ENCODE data around the gene SLC35F3.

The SLC35F3 gene

GRCh38 chr1:234302354-234302962 lies 398.0 kb downstream of the SLC35F3 start:
- H3K36me3 ChIP-seq (ENCODE audit: control insufficient read depth, insufficient read depth, low read length): no peaks in the 10 kb centered on the region
- no peak overlapping the region for H3K27ac ChIP-seq (ENCODE audit: low read depth, low read length)
- H3K4me3 ChIP-seq (ENCODE audit: low read depth, low read length): no peak overlapping the region
- H3K9ac ChIP-seq (ENCODE audit: low read length): no peak overlapping the region
- no peaks in the 10 kb centered on the region for H3K27me3 ChIP-seq (ENCODE audit: control insufficient read depth, insufficient read depth, low read length)
- H3K4me1 ChIP-seq (ENCODE audit: control insufficient read depth, insufficient read depth, low read length): no peaks in the 10 kb centered on the region
- H3K9me3 ChIP-seq (ENCODE audit: control insufficient read depth, insufficient read depth, low read depth, low read length): no peaks in the 10 kb centered on the region

- Histone ChIP-seq H3K9me3 (ENCODE audit: control insufficient read depth, insufficient read depth, low read depth, low read length) (no peaks in the 10 kb centered on the region), H3K4me1 (ENCODE audit: control insufficient read depth, insufficient read depth, low read length) (no peaks in the 10 kb centered on the region), H3K27ac (ENCODE audit: low read depth, low read length) (no peak overlapping the region), H3K36me3 (ENCODE audit: control insufficient read depth, insufficient read depth, low read length) (no peaks in the 10 kb centered on the region), H3K4me3 (ENCODE audit: low read depth, low read length) (no peak overlapping the region), H3K9ac (ENCODE audit: low read length) (no peak overlapping the region), H3K27me3 (ENCODE audit: control insufficient read depth, insufficient read depth, low read length) (no peaks in the 10 kb centered on the region)
Observed at GRCh38 chr1:234303231-234303630, 398.8 kb downstream of the SLC35F3 start.

GRCh38 chr1:234307726-234308125 lies 403.2 kb downstream of the SLC35F3 start:
- no peak overlapping the region for H3K9ac ChIP-seq (ENCODE audit: low read length)
- H3K27ac ChIP-seq (ENCODE audit: low read depth, low read length): no peak overlapping the region
- H3K36me3 ChIP-seq (ENCODE audit: control insufficient read depth, insufficient read depth, low read length): no peaks in the 10 kb centered on the region
- no peak overlapping the region for H3K4me3 ChIP-seq (ENCODE audit: low read depth, low read length)
- no peaks in the 10 kb centered on the region for H3K9me3 ChIP-seq (ENCODE audit: control insufficient read depth, insufficient read depth, low read depth, low read length)
- no peaks in the 10 kb centered on the region for H3K27me3 ChIP-seq (ENCODE audit: control insufficient read depth, insufficient read depth, low read length)
- H3K4me1 ChIP-seq (ENCODE audit: control insufficient read depth, insufficient read depth, low read length): peaks cover 15% of the 10 kb centered on the region

GRCh38 chr1:234309243-234309597 lies 404.7 kb downstream of the SLC35F3 start:
- H3K4me3 ChIP-seq (ENCODE audit: low read depth, low read length): no peak overlapping the region
- no peaks in the 10 kb centered on the region for H3K9me3 ChIP-seq (ENCODE audit: control insufficient read depth, insufficient read depth, low read depth, low read length)
- no peak overlapping the region for H3K27ac ChIP-seq (ENCODE audit: low read depth, low read length)
- no peaks in the 10 kb centered on the region for H3K27me3 ChIP-seq (ENCODE audit: control insufficient read depth, insufficient read depth, low read length)
- H3K9ac ChIP-seq (ENCODE audit: low read length): no peak overlapping the region
- H3K36me3 ChIP-seq (ENCODE audit: control insufficient read depth, insufficient read depth, low read length): no peaks in the 10 kb centered on the region
- peaks cover 15% of the 10 kb centered on the region for H3K4me1 ChIP-seq (ENCODE audit: control insufficient read depth, insufficient read depth, low read length)

- Histone ChIP-seq H3K9me3 (ENCODE audit: control insufficient read depth, insufficient read depth, low read depth, low read length) (no peaks in the 10 kb centered on the region), H3K27me3 (ENCODE audit: control insufficient read depth, insufficient read depth, low read length) (no peaks in the 10 kb centered on the region), H3K4me1 (ENCODE audit: control insufficient read depth, insufficient read depth, low read length) (peaks cover 15% of the 10 kb centered on the region), H3K27ac (ENCODE audit: low read depth, low read length) (no peak overlapping the region), H3K36me3 (ENCODE audit: control insufficient read depth, insufficient read depth, low read length) (no peaks in the 10 kb centered on the region), H3K4me3 (ENCODE audit: low read depth, low read length) (no peak overlapping the region; the same call in 1 of the 2 replicates), H3K9ac (ENCODE audit: low read length) (no peak overlapping the region)
Observed at GRCh38 chr1:234309598-234310459, 405.4 kb downstream of the SLC35F3 start.

- Histone ChIP-seq H3K36me3 (ENCODE audit: control insufficient read depth, insufficient read depth, low read length) (no peaks in the 10 kb centered on the region), H3K27me3 (ENCODE audit: control insufficient read depth, insufficient read depth, low read length) (no peaks in the 10 kb centered on the region), H3K9me3 (ENCODE audit: control insufficient read depth, insufficient read depth, low read depth, low read length) (no peaks in the 10 kb centered on the region), H3K4me3 (ENCODE audit: low read depth, low read length) (no peak overlapping the region; the same call in 1 of the 2 replicates), H3K27ac (ENCODE audit: low read depth, low read length) (no peak overlapping the region), H3K9ac (ENCODE audit: low read length) (no peak overlapping the region), H3K4me1 (ENCODE audit: control insufficient read depth, insufficient read depth, low read length) (peaks cover 20% of the 10 kb centered on the region)
Observed at GRCh38 chr1:234310460-234310817, 406.0 kb downstream of the SLC35F3 start.

- Histone ChIP-seq H3K9ac (ENCODE audit: low read length) (no peak overlapping the region), H3K4me3 (ENCODE audit: low read depth, low read length) (no peak overlapping the region), H3K4me1 (ENCODE audit: control insufficient read depth, insufficient read depth, low read length) (peaks cover 21% of the 10 kb centered on the region), H3K27me3 (ENCODE audit: control insufficient read depth, insufficient read depth, low read length) (no peaks in the 10 kb centered on the region), H3K27ac (ENCODE audit: low read depth, low read length) (no peak overlapping the region), H3K36me3 (ENCODE audit: control insufficient read depth, insufficient read depth, low read length) (no peaks in the 10 kb centered on the region), H3K9me3 (ENCODE audit: control insufficient read depth, insufficient read depth, low read depth, low read length) (no peaks in the 10 kb centered on the region)
Observed at GRCh38 chr1:234311414-234311813, 406.9 kb downstream of the SLC35F3 start.

- H3K27me3 ChIP-seq (ENCODE audit: control insufficient read depth, insufficient read depth, low read length): no peaks in the 10 kb centered on the region
Observed at GRCh38 chr1:234313171-234313570, 408.7 kb downstream of the SLC35F3 start.

GRCh38 chr1:234315091-234315541 lies 410.6 kb downstream of the SLC35F3 start:
- Histone ChIP-seq H3K27ac (ENCODE audit: low read depth, low read length) (no peak overlapping the region), H3K36me3 (ENCODE audit: control insufficient read depth, insufficient read depth, low read length) (no peaks in the 10 kb centered on the region), H3K4me1 (ENCODE audit: control insufficient read depth, insufficient read depth, low read length) (peaks cover 27% of the 10 kb centered on the region), H3K27me3 (ENCODE audit: control insufficient read depth, insufficient read depth, low read length) (no peaks in the 10 kb centered on the region), H3K9ac (ENCODE audit: low read length) (no peak overlapping the region), H3K4me3 (ENCODE audit: low read depth, low read length) (no peak overlapping the region), H3K9me3 (ENCODE audit: control insufficient read depth, insufficient read depth, low read depth, low read length) (no peaks in the 10 kb centered on the region)

More at GRCh38 chr1:234313171-234313570, 408.7 kb downstream of the SLC35F3 start:
- Histone ChIP-seq H3K27ac (ENCODE audit: low read depth, low read length) (no peak overlapping the region), H3K4me3 (ENCODE audit: low read depth, low read length) (no peak overlapping the region), H3K36me3 (ENCODE audit: control insufficient read depth, insufficient read depth, low read length) (no peaks in the 10 kb centered on the region), H3K4me1 (ENCODE audit: control insufficient read depth, insufficient read depth, low read length) (peaks cover 34% of the 10 kb centered on the region), H3K9me3 (ENCODE audit: control insufficient read depth, insufficient read depth, low read depth, low read length) (no peaks in the 10 kb centered on the region), H3K9ac (ENCODE audit: low read length) (no peak overlapping the region)

GRCh38 chr1:234315588-234315987 lies 411.1 kb downstream of the SLC35F3 start:
- H3K36me3 ChIP-seq (ENCODE audit: control insufficient read depth, insufficient read depth, low read length): no peaks in the 10 kb centered on the region
- H3K9ac ChIP-seq (ENCODE audit: low read length): no peak overlapping the region
- H3K27ac ChIP-seq (ENCODE audit: low read depth, low read length): no peak overlapping the region

GRCh38 chr1:234316486-234316885 lies 412.0 kb downstream of the SLC35F3 start:
- no peaks in the 10 kb centered on the region for H3K9me3 ChIP-seq (ENCODE audit: control insufficient read depth, insufficient read depth, low read depth, low read length)
- H3K4me3 ChIP-seq (ENCODE audit: low read depth, low read length): no peak overlapping the region
- H3K27me3 ChIP-seq (ENCODE audit: control insufficient read depth, insufficient read depth, low read length): no peaks in the 10 kb centered on the region
- H3K4me1 ChIP-seq (ENCODE audit: control insufficient read depth, insufficient read depth, low read length): peaks cover 19% of the 10 kb centered on the region
- H3K9ac ChIP-seq (ENCODE audit: low read length): no peak overlapping the region
- no peaks in the 10 kb centered on the region for H3K36me3 ChIP-seq (ENCODE audit: control insufficient read depth, insufficient read depth, low read length)
- H3K27ac ChIP-seq (ENCODE audit: low read depth, low read length): no peak overlapping the region

More at GRCh38 chr1:234315588-234315987, 411.1 kb downstream of the SLC35F3 start:
- Histone ChIP-seq H3K9me3 (ENCODE audit: control insufficient read depth, insufficient read depth, low read depth, low read length) (no peaks in the 10 kb centered on the region), H3K4me3 (ENCODE audit: low read depth, low read length) (no peak overlapping the region), H3K4me1 (ENCODE audit: control insufficient read depth, insufficient read depth, low read length) (peaks cover 22% of the 10 kb centered on the region), H3K27me3 (ENCODE audit: control insufficient read depth, insufficient read depth, low read length) (no peaks in the 10 kb centered on the region)
